HG02943 (cell line): ENCODE data around the gene CRCP.

Source experiments
- ATAC-seq: cut with Tn5 transposase; IDR thresholded peaks from one replicate; pipeline ENCODE4 v1.9.1; 2021; ENCODE audit warnings: mild to moderate bottlenecking, low read depth, moderate library complexity; ENCODE audit not compliant: unreplicated experiment

The CRCP gene

DNA sequence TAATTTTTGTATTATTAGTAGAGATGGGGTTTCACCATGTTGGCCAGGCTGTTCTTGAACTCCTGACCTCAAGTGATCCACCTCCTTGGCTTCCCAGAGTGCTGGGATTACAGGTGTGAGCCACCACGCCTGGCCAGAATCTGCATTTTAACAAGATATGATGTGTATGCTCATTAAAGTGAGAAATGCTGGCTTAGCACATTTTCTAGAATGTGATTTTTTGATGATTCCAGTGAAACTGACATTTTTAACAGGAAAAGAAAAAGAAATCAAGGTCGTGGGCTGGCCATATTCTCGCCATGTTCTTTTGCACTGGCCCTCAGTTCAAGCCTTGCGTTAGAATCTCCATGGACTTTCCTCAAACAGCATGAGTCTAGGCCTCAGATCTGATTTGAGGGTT, 72.3 kb downstream of the CRCP start:
- no peak for ATAC-seq

DNA sequence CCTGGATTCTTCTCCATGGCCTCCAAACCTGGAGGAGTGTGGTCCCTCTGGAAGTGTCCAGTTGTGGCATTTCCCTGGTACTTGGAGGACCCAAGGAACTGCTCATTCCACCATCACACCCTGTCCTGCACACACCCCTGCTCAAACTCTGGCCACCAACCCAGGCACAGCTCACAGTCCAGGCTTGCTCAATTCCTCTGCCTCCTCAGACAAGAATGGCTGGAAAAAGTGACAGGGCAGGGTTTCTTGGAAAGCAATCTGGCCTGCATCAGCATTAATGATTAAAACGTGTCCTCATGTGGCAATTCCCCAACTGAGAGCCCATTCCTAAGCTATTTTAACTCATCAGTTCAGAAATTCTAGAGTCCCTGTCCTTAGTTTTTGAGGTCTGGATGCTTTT, 73.3 kb downstream of the CRCP start:
- no peak for ATAC-seq

DNA sequence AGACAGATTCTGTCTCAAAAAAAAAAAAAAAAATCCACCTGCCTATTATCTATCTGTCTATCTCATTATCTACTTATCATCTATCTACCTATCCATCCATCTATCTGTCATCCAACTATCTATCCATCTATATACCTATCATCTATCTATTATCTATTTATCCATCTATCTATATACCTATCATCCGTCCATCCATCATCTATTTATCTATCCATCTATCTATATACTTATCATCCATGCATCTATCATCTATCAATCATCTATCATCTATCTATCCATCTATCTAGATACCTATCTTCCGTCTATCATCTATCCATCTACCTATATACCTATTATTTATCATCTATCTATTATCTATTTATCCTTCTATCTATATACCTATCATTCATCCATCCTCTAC, 74.0 kb downstream of the CRCP start:
- no peak for ATAC-seq

DNA sequence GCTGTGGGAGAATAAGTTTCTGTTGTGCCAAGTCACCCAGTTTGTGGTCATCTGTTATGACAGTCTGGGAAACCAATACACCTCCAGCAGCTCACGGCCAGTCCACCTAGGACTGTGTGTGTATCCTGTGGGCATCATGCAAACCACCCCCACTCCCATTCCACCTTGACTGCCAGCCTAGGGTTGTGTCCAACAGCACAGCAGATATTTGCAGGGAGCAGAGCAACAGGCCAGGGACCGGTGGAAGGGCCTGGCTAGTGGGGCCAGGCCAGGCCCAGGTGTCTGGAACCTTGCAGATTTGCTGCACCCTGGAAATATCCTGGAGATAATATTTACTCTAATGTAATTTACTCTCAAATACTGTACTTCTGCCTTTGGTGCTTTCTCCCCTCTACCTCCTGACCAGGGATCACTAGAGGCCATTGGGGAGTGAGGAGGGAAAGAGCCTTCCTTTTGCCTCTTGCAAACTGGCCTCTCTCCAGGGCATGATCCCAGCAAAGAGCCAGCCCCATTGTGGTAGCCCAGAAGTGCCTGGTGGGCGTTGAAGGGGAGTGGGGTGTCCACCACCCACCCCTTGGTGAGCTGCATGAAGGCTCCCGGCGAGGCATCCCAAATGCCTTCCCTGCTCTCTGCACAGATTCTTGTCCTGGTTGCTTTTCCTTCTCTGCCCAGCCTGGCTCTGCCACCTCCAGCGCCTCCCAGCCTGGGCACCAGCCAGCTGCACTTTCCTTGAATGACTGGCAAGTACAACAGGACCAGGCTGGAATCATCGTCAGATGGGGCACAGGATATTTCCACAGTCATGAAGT, 75.3 kb downstream of the CRCP start:
- ATAC-seq = no peak

DNA sequence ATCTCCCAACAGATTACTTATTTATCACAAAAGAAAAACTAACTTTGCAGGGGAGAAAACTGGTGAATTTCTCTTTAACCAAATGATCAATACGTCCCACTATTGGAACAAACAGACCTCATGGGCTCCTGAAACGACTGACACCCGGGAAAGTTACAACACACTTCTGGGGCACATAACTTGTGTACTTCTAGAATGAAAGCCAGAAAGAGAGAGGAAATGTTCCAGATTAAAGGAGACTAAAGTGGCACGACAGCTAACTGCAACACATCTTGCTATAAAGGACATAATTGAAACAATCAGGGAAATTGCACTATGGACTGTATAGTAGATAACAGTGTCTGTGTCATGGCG, 75.8 kb downstream of the CRCP start:
- ATAC-seq = no peak

DNA sequence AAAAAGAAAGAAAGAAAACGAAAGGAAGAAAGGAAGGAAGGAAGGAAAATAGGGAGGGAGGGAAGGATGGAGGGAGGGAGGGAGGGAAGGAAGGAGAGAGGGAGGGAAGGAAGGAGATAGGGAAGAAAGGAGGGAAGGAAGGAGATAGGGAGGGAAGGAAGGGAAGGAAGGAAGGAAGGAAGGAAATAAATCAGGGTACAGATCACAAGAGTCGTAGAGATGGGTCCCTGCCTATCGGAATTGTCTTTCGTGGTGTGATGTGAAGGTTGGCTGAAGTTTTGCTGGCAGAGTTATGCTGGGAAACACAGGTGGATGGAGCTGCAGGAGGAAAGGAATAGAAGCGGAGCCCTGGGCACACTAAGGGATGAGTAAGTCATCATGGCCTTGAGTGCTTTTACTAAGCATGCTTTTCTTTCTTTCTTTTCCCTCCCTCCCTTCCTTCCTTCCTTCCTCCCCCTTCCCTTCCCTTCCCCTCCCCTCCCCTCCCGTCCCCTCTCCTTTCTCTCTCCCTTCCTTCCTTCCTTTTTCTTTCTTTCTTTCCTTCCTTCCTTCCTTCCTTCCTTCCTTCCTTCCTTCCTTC, 78.6 kb downstream of the CRCP start:
- no peak for ATAC-seq

DNA sequence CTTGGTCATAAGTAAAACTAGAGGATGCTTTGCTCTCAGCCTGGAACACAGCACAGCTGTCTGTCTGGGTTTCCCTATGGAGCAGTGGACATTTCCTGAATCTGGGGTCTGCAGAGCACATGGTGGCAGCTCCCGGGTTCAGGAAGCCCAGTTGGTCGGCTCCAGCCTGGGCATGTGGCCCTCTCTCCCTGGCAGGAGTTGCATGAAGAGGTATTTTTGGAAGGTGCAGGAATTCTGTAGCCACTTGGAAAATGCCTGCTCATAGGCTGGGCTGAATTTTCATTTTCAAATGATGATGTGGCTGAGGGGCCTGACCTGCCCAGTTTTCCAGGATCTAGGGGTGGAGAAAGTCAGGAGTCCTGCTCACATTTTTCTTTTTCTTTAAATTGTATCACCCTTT, 83.8 kb downstream of the CRCP start:
- ATAC-seq = no peak

DNA sequence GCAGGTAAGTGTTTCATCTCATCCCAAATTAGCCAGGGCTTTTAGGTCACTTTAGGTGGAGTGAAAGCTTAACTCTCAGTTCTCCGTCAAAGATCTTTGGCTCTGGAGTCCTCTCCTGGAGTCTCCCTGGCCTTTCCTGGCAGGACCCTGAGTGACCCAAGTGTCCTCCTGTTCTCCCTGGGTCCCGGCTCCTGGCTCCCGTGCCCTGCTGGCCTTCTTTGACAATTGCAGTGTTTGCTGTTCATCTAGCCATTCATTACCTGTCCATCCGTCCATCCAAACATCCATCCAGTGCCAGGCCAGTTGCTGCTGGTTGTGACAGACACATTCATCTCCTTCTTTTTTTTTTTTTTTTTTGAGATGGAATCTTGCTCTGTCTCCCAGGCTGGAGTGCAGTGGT, 84.3 kb downstream of the CRCP start:
- ATAC-seq = no peak

DNA sequence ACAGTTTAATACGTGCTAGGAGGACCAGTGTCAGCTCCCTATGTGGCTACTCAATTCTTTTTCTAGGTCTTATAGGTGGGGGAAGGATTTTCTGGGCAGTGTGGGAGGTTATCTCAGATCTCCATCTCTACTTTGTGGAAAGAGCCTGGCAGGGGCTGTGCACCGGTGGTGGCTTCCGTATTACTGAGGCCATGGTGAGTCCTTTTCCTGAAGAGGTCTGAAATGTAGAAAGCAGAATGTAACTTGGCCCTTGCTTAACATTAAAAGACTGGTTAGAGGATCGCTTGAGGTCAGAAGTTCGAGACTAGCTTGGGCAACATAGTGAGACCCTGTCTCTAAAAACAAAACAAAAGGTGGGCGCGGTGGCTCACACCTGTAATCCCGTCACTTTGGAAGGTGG, 87.8 kb downstream of the CRCP start:
- ATAC-seq = no peak
